ENCODE data around the gene HIVEP1. TPM values are rescaled to one million over a fixed set of nuclear protein-coding genes. Genes with fewer than 3 reads are reported as not detected.

The HIVEP1 gene
- total RNA-seq, 4 donors from 2014 or later: 17.5 to 29.0 (median 24.1) TPM

- no peak for TF ChIP-seq CTCF (IDR thresholded peaks at IDR 0.05; ENCODE audit: low read depth)
Measured at GRCh38 chr6:12026833-12027232, 14.7 kb downstream of the HIVEP1 start.

- no peak for TF ChIP-seq CTCF (IDR thresholded peaks at IDR 0.05; ENCODE audit: low read depth)
Measured at GRCh38 chr6:12028213-12028612, 16.1 kb downstream of the HIVEP1 start.

GRCh38 chr6:12029979-12030737, 18.0 kb downstream of the HIVEP1 start:
- no peak for TF ChIP-seq CTCF (IDR thresholded peaks at IDR 0.05; ENCODE audit: low read depth)

- TF ChIP-seq CTCF (IDR thresholded peaks at IDR 0.05; ENCODE audit: low read depth): no peak
Measured at GRCh38 chr6:12030993-12031550, 19.0 kb downstream of the HIVEP1 start.

GRCh38 chr6:12032783-12033573, 20.9 kb downstream of the HIVEP1 start:
- no peak for TF ChIP-seq CTCF (IDR thresholded peaks at IDR 0.05; ENCODE audit: low read depth)

GRCh38 chr6:12033770-12034169, 21.7 kb downstream of the HIVEP1 start:
- no peak for TF ChIP-seq CTCF (IDR thresholded peaks at IDR 0.05; ENCODE audit: low read depth)

- no peak for TF ChIP-seq CTCF (IDR thresholded peaks at IDR 0.05; ENCODE audit: low read depth)
Measured at GRCh38 chr6:12034349-12034748, 22.2 kb downstream of the HIVEP1 start.
